Measurements from ENCODE around the gene CHD9NB. TPM values are rescaled to one million over a fixed set of nuclear protein-coding genes. Genes with fewer than 3 reads are reported as not detected.

The CHD9NB gene
- total and polyA plus RNA-seq, 2 of the 4 experiments (the other 2 are of a cell fraction) = 0.94 to 1.1 TPM

DNA sequence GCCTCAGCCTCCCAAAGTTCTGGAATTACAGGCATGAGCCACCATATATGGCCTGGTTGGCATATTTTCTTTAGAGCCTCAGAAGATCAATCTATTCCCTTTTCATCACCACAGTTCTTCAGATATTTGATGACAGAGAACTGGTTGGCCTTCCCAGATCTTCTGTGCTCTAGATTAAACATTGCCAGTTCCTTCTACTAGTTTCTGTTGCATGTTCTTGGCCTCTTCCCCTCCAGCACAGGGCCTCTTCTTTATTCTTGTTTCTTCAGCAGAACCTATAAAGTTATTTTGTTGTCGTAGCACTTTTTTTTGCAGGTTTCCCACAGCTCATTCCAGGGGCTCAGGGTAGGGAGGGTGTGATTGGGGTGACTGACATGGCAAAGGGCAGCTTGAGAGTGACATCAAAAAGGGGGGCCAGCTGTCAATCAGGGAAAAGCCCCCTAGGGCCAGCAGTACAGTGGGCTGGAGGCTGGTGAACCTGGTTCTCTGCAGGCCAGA lies 11.4 kb upstream of the CHD9NB start:
- no peak overlapping the region for H2AK5ac ChIP-seq (ENCODE audit: low read depth, low read length)
- H2BK120ac ChIP-seq (ENCODE audit: low read depth, low read length) = no peak overlapping the region
- dilution Hi-C loops (cut with HindIII; ENCODE audit: low sequenced_read_pairs, unreplicated experiment) = no loop called here
- H3K27ac ChIP-seq (ENCODE audit: insufficient read depth, low read length) = no peak overlapping the region
- no peaks in the 10 kb centered on the region for H3K27me3 ChIP-seq (ENCODE audit: control insufficient read depth, insufficient read depth, low read length)
- no peak overlapping the region for H3K23ac ChIP-seq (ENCODE audit: low read depth, low read length)
- H3K4me1 ChIP-seq (ENCODE audit: control insufficient read depth, insufficient read depth, low read length) = no peaks in the 10 kb centered on the region
- H3K4me2 ChIP-seq (ENCODE audit: low read depth, low read length) = no peak overlapping the region
- no CpG with 5 or more reads among the region's 1 CpG for WGBS, 2 experiments (ENCODE audit: extremely low coverage in 2 of 2, insufficient read length in 1 of 2)
- H2BK5ac ChIP-seq (ENCODE audit: low read depth, low read length, poor library complexity, severe bottlenecking) = no peak overlapping the region
- H2AFZ ChIP-seq (replicated peaks; ENCODE audit: low read length, poor library complexity) = no peak overlapping the region
- ATAC-seq (ENCODE audit: low read depth) (no peak), DNase-seq (no peak)
- H4K5ac ChIP-seq (ENCODE audit: low read depth, low read length) = no peak overlapping the region
- no peak overlapping the region for H3K14ac ChIP-seq (replicated peaks; ENCODE audit: low read depth, low read length)
- H3K18ac ChIP-seq (ENCODE audit: low read depth, low read length) = no peak overlapping the region
- peaks cover 4% of the 10 kb centered on the region for H3K36me3 ChIP-seq (ENCODE audit: control insufficient read depth, insufficient read depth, low read length)
- TF ChIP-seq FOS (IDR thresholded peaks at IDR 0.05; ENCODE audit: low read depth, low read length) (no peak), RCOR1 (IDR thresholded peaks at IDR 0.05; ENCODE audit: insufficient replicate concordance, low read length) (no peak), RAD21 (IDR thresholded peaks at IDR 0.05; ENCODE audit: low read length) (no peak), RFX5 (IDR thresholded peaks at IDR 0.05; ENCODE audit: low read depth, low read length) (no peak), POLR2A (IDR thresholded peaks at IDR 0.05; ENCODE audit: low read depth, low read length) (no peak)
- in situ Hi-C loops (cut with MboI; ENCODE audit: low sequenced_read_pairs) = loop anchor here (5.0 to 25.0 kb wide), 3 partner anchors 63 to 1177 kb away; partner anchors contain the start of gene RBL2
- H3K56ac ChIP-seq (ENCODE audit: extremely low read depth, insufficient read depth, low read length) = no peak overlapping the region
- ChIA-PET POLR2A (ENCODE audit: unreplicated experiment) (no interaction called here), CTCF (interaction anchor here (0.5 kb wide), 1 partner anchor 143 kb away, joined by 4 read pairs; no protein-coding TSS in a partner anchor)
- H3K9me1 ChIP-seq (ENCODE audit: insufficient read depth, low read length) = peaks cover 8% of the 10 kb centered on the region; the same call in 1 of the 2 replicates
- no peak overlapping the region for H4K8ac ChIP-seq (ENCODE audit: low read depth in 2 of 2, low read length in 2 of 2)
- no peak overlapping the region for H4K91ac ChIP-seq (ENCODE audit: insufficient read depth, low read depth, low read length)
- H3K79me1 ChIP-seq (ENCODE audit: low read depth in 1 of 2, low read length in 2 of 2) = peaks cover 37 to 62% of the 10 kb centered on the region in 2 experiments
- no peak overlapping the region for H3K4me3 ChIP-seq (ENCODE audit: insufficient read depth, low read depth, low read length)
- intact Hi-C loops (cut with micrococcal nuclease) = no loop called here
- H2BK20ac ChIP-seq (ENCODE audit: low read depth, low read length) = no peak overlapping the region
- no peak overlapping the region for H3K9ac ChIP-seq (ENCODE audit: low read depth, low read length)
- no peaks in the 10 kb centered on the region for H3K9me3 ChIP-seq (ENCODE audit: control insufficient read depth, insufficient read depth, low read length)
- no peak overlapping the region for H2BK15ac ChIP-seq (ENCODE audit: low read depth, low read length)
- H4K20me1 ChIP-seq (ENCODE audit: insufficient read depth, low read length) = peaks cover 3% of the 10 kb centered on the region; the same call in 1 of the 2 replicates
- H2AK9ac ChIP-seq (replicated peaks; ENCODE audit: low read depth, low read length, poor library complexity) = no peak overlapping the region
- H3K4ac ChIP-seq (ENCODE audit: low read depth, low read length) = no peak overlapping the region
- BruUV-seq (replicated peaks) = no TSS peak

Data from IMR-90 (cell line).